ENCODE data around the gene TLR9.

TLR9 gene

GRCh38 chr3:52240886-52241370 lies 15.5 kb upstream of the TLR9 start:
- no peak for DNase-seq (ENCODE audit: low read depth)
- TF ChIP-seq MYC (IDR thresholded peaks at IDR 0.05; ENCODE audit: low read depth, low read length) = no peak
- no peak for TF ChIP-seq POLR2A (IDR thresholded peaks at IDR 0.05; ENCODE audit: extremely low read depth, insufficient read length)
- TF ChIP-seq CTCF (IDR thresholded peaks at IDR 0.05; ENCODE audit: low read depth, low read length) = no peak
- TF ChIP-seq, protein P1, sequence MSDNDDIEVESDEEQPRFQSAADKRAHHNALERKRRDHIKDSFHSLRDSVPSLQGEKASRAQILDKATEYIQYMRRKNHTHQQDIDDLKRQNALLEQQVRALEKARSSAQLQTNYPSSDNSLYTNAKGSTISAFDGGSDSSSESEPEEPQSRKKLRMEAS (IDR thresholded peaks at IDR 0.05; ENCODE audit: low read depth, low read length) = no peak
- H3K4me3 ChIP-seq (ENCODE audit: low read depth, low read length) = no peak overlapping the region

GRCh38 chr3:52240059-52240885 lies 14.8 kb upstream of the TLR9 start:
- H3K4me3 ChIP-seq (ENCODE audit: low read depth, low read length) = peak overlapping the region; percentile 99
- peak; percentile 77 for DNase-seq (ENCODE audit: low read depth)
- TF ChIP-seq CTCF (IDR thresholded peaks at IDR 0.05; ENCODE audit: low read depth, low read length) = no peak
- TF ChIP-seq POLR2A (IDR thresholded peaks at IDR 0.05; ENCODE audit: extremely low read depth, insufficient read length) = no peak
- TF ChIP-seq MYC (IDR thresholded peaks at IDR 0.05; ENCODE audit: low read depth, low read length) = no peak
- TF ChIP-seq, protein P1 (IDR thresholded peaks at IDR 0.05; ENCODE audit: low read depth, low read length) = no peak

DNA sequence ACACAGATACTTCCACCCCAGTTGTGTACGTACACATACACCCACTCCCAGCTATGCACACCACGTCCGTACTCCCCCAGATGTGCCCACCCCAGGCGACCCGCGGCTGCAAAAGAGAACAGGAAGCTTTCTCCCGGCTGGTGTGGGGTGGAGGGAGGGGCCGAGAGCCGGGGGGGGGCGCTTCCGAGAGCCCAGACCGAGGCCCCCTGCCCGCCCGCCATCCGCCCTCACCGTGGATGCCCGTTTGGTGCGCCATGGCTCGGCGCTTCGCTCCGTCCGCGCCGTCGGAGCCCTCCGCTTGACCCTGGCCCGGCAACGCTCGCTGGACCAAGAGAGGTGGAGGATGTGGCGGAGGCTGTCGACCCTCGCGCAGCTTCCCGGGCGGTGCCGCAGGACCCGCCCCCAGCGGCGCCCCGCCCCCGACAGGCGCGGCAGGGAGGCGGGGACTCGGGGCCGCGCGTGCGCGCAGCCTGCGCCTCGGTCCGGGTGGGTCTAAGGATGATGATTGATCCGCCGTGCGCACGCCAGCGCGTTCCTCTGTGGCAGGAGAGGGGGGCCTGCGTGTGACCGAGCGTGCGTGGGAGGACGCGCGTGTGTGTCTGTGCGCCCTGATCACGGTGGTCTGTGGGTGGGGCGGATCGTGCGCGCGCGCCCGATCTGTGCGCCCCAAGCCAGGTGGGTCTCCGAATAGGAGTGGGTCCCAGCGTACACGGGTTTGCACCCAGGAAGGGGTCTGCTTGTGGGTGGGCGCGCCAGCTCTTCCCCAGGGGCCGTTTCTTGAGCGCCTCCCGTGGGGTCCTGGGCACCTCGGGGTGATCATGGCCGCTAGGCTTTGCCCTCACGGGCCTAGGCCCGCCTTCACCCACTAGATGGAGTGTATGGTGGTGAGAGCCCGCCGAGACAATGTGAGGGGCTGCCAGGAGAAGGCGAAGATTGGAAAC lies 13.6 kb upstream of the TLR9 start, which contains the start of gene TWF2:
Gene TWF2, minus strand, starts transcription at position 398 of the 941 bp plus-strand sequence. Its CDS starts 142 bp downstream, at position 256.
- H3K4me3 ChIP-seq (ENCODE audit: low read depth, low read length) = peak within 1 kb of the TSS; percentile 99
- DNase-seq (ENCODE audit: low read depth) = peak; percentile 86
- TF ChIP-seq, protein P1 (IDR thresholded peaks at IDR 0.05; ENCODE audit: low read depth, low read length) = no peak
- peak; percentile 31 for TF ChIP-seq CTCF (IDR thresholded peaks at IDR 0.05; ENCODE audit: low read depth, low read length)
- peak; percentile 31; the same call in 1 of the 2 replicates for TF ChIP-seq MYC (IDR thresholded peaks at IDR 0.05; ENCODE audit: low read depth, low read length)
- TF ChIP-seq POLR2A (IDR thresholded peaks at IDR 0.05; ENCODE audit: extremely low read depth, insufficient read length) = peak; percentile 92

DNA sequence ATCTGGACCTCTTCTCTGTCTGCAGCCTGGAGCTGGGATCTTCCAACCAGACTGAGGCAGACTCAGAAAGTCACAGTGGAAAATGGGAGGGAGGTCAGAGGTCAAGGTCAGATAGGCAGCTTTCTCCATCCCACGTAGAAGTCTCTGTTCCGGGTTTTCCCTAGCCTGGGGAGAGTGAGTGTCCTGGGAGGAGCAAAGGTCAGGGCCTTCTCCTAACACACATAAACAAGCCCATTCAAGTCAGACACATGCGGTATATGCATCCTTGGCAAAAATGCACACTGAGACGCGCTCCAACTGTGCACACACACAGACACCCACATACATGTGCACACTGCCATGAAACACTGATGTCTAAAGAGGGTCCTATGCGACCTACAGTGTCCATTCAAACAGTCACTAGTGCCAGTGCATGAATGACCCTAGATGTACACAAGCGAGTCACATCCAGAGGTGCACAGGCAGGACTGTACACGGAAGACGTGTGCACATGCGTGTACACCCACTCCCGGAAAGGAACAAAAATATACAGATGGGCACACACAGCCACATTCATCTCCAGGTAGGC lies 12.8 kb upstream of the TLR9 start:
- H3K4me3 ChIP-seq (ENCODE audit: low read depth, low read length) = peak overlapping the region; percentile 99
- TF ChIP-seq, protein P1 (IDR thresholded peaks at IDR 0.05; ENCODE audit: low read depth, low read length) = peak; percentile 64; the same call in 1 of the 2 replicates
- TF ChIP-seq CTCF (IDR thresholded peaks at IDR 0.05; ENCODE audit: low read depth, low read length) (no peak), POLR2A (IDR thresholded peaks at IDR 0.05; ENCODE audit: extremely low read depth, insufficient read length) (no peak)
- no peak for DNase-seq (ENCODE audit: low read depth)

DNA sequence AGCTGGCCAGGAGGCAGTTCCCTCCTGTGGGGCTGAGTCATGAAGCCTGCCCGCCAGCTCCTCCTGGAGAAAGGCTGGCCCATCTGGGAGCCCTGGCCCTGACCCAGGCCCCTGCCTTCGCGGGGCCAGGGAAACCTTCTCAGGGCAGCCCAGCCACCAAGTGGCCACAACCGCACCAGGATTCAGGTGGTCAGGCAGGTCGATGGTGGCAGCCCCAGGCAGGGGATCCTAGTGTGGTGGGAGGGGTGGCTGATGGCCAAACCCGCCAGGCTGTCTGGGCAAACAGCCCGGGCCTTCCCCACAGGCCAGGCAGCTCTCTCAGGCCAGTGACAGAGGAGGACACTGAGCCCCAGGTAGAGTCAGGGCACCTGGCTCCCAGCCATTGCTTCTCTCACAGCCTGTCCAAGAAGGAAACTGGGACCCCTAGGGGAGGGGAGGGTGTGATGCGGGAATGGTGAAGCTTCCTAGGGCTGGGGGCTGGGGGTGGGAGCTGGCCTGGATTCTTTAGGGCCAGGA lies 12.3 kb upstream of the TLR9 start:
- no peak for TF ChIP-seq MYC (IDR thresholded peaks at IDR 0.05; ENCODE audit: low read depth, low read length)
- TF ChIP-seq CTCF (IDR thresholded peaks at IDR 0.05; ENCODE audit: low read depth, low read length) = no peak
- TF ChIP-seq, protein P1 (IDR thresholded peaks at IDR 0.05; ENCODE audit: low read depth, low read length) = no peak
- TF ChIP-seq POLR2A (IDR thresholded peaks at IDR 0.05; ENCODE audit: extremely low read depth, insufficient read length) = no peak
- peak; percentile 77 for DNase-seq (ENCODE audit: low read depth)
- peak overlapping the region; percentile 99 for H3K4me3 ChIP-seq (ENCODE audit: low read depth, low read length)
